PC-9 (cell line): ENCODE data around the gene C1GALT1C1L. TPM values are rescaled to one million over a fixed set of nuclear protein-coding genes. Genes with fewer than 3 reads are reported as not detected.

ENCODE experiments used
- BruUV-seq: library from RNA; stranded (reverse); fragments of 400-500 nt; replicated peaks from 2 replicates; lab custom pipeline; 2021; lab: Mats Ljungman, UMichigan
- CTCF ChIA-PET: fragments of 300-600 bp; sonication (Branson Sonifier 250); formaldehyde crosslinking; loops from one replicate; lab custom pipeline; 2022; ENCODE audit warnings: antibody characterized with exemption; lab: Charles Lee
- POLR2A ChIA-PET: fragments of 300-600 bp; sonication (Branson Sonifier 250); formaldehyde crosslinking; loops from one replicate; lab custom pipeline; 2022; ENCODE audit warnings: antibody characterized with exemption; ENCODE audit not compliant: unreplicated experiment; lab: Charles Lee
- DNase-seq, 2 experiments: peaks; one replicate each; pipeline versions ENCODE4 v3.0.0 to v3.0.0-alpha.2; 2015 to 2022; ENCODE audit warnings: mixed read lengths in 1 of 2
- H2AFZ ChIP-seq: fragments of 200-600 bp; sonication (generic); 2 replicates; pipeline ENCODE4 v1.8.1; 2017; ENCODE audit warnings: antibody characterized with exemption
- H3F3A ChIP-seq: fragments of 200-600 bp; sonication (generic); 2 replicates; pipeline ENCODE4 v1.8.1; 2017; ENCODE audit warnings: antibody characterized with exemption, mild to moderate bottlenecking, low read depth; ENCODE audit not compliant: insufficient read depth
- H3K27ac ChIP-seq: fragments of 200-600 bp; sonication (generic); 2 replicates; pipeline ENCODE4 v1.6.1; 2016; ENCODE audit warnings: mixed run types
- H3K27me3 ChIP-seq: fragments of 200-600 bp; sonication (generic); 2 replicates; pipeline ENCODE4 v1.6.1; 2016; ENCODE audit warnings: low read depth, mixed run types; ENCODE audit not compliant: insufficient read depth
- H3K36me3 ChIP-seq: fragments of 200-600 bp; sonication (generic); 2 replicates; pipeline ENCODE4 v1.6.1; 2016; ENCODE audit warnings: low read depth, mixed run types
- H3K4me1 ChIP-seq: fragments of 200-600 bp; sonication (generic); replicated peaks from 2 replicates; pipeline ENCODE4 v1.6.1; 2016; ENCODE audit warnings: mixed run types; ENCODE audit not compliant: insufficient read depth
- H3K4me2 ChIP-seq: fragments of 200-600 bp; sonication (generic); 2 replicates; pipeline ENCODE4 v1.6.1; 2017; ENCODE audit warnings: mixed run types
- H3K4me3 ChIP-seq: fragments of 200-600 bp; sonication (generic); 2 replicates; pipeline ENCODE4 v1.6.1; 2016; ENCODE audit warnings: mixed run types
- H3K79me2 ChIP-seq: fragments of 200-600 bp; sonication (generic); 2 replicates; pipeline ENCODE4 v1.6.1; 2017; ENCODE audit warnings: low read depth, mixed run types
- H3K9me2 ChIP-seq: fragments of 200-600 bp; sonication (generic); 2 replicates; pipeline ENCODE4 v1.8.1; 2017; ENCODE audit warnings: mild to moderate bottlenecking; ENCODE audit not compliant: insufficient read depth
- H3K9me3 ChIP-seq: fragments of 200-600 bp; sonication (generic); 2 replicates; pipeline ENCODE4 v1.8.1; 2016; ENCODE audit warnings: low read depth; ENCODE audit not compliant: insufficient read depth
- H4K20me1 ChIP-seq: fragments of 200-600 bp; sonication (generic); 2 replicates; pipeline ENCODE4 v1.8.1; 2017; ENCODE audit not compliant: insufficient read depth
- CTCF ChIP-seq: fragments of 200-600 bp; sonication (generic); conservative IDR thresholded peaks from 2 replicates; pipeline ENCODE4 v1.6.1; 2017; ENCODE audit warnings: mixed run types, antibody characterized with exemption, mild to moderate bottlenecking, moderate library complexity
- EZH2 ChIP-seq: fragments of 200-600 bp; sonication (generic); IDR thresholded peaks from 2 replicates; pipeline ENCODE4 v1.8.0; 2017; ENCODE audit warnings: antibody characterized with exemption, low read depth
- intact Hi-C: fragments of 100-400 bp; cut with micrococcal nuclease; formaldehyde crosslinking; loops from one replicate; pipeline ENCODE4 v1.10.0; 2022; ENCODE audit not compliant: unreplicated experiment
- total RNA-seq: library from RNA; stranded (reverse); gene quantifications from 2 replicates; pipeline ENCODE4 v1.2.3, GENCODE V29; 2021

The C1GALT1C1L gene
- total RNA-seq, 1 experiment from 2014 or later = 3.7 TPM

- intact Hi-C loops = no loop called here
- Histone ChIP-seq H3K4me1 (no peaks in the 10 kb centered on the region; the same call in 1 of the 2 replicates), H3K27ac (no peak overlapping the region), H3K27me3 (no peaks in the 10 kb centered on the region), H2AFZ (no peak overlapping the region), H4K20me1 (no peaks in the 10 kb centered on the region), H3K4me3 (no peak overlapping the region), H3K9me2 (no peaks in the 10 kb centered on the region), H3K79me2 (no peaks in the 10 kb centered on the region), H3K36me3 (no peaks in the 10 kb centered on the region), H3K9me3 (no peaks in the 10 kb centered on the region), H3K4me2 (no peak overlapping the region), H3F3A (no peaks in the 10 kb centered on the region)
- ChIA-PET POLR2A (no interaction called here), CTCF (no interaction called here)
- BruUV-seq = no TSS peak
- TF ChIP-seq CTCF = no peak
- TF ChIP-seq EZH2 = no peak
- no peak for DNase-seq
These were observed 42.4 kb upstream of the C1GALT1C1L start for GRCh38 chr2:43718530-43719124.

GRCh38 chr2:43717322-43717721, 41.1 kb upstream of the C1GALT1C1L start:
- Histone ChIP-seq H3K9me2 (no peaks in the 10 kb centered on the region), H3K36me3 (no peaks in the 10 kb centered on the region), H3K9me3 (no peaks in the 10 kb centered on the region), H3K27ac (no peak overlapping the region), H3K4me2 (no peak overlapping the region), H3K79me2 (no peaks in the 10 kb centered on the region), H3K4me1 (no peaks in the 10 kb centered on the region; the same call in 1 of the 2 replicates), H3K27me3 (no peaks in the 10 kb centered on the region), H3K4me3 (no peak overlapping the region), H2AFZ (no peak overlapping the region), H4K20me1 (no peaks in the 10 kb centered on the region), H3F3A (no peaks in the 10 kb centered on the region)
- DNase-seq = no peak
- no peak for TF ChIP-seq CTCF
- no peak for TF ChIP-seq EZH2
- ChIA-PET POLR2A (no interaction called here), CTCF (no interaction called here)
- intact Hi-C loops = no loop called here
- no TSS peak for BruUV-seq

- no peaks in the 10 kb centered on the region for H3K79me2 ChIP-seq
- no peak overlapping the region for H3K27ac ChIP-seq
- no peak overlapping the region for H2AFZ ChIP-seq
- TF ChIP-seq EZH2 (no peak), CTCF (no peak)
- no peak overlapping the region for H3K4me3 ChIP-seq
- H4K20me1 ChIP-seq = no peaks in the 10 kb centered on the region
- no peak for DNase-seq
- no peaks in the 10 kb centered on the region; the same call in 1 of the 2 replicates for H3K4me1 ChIP-seq
- intact Hi-C loops = no loop called here
- no peaks in the 10 kb centered on the region for H3F3A ChIP-seq
- H3K27me3 ChIP-seq = no peaks in the 10 kb centered on the region
- BruUV-seq = no TSS peak
- H3K4me2 ChIP-seq = no peak overlapping the region
- POLR2A ChIA-PET = interaction anchor here (0.6 kb wide), 1 partner anchor 814 kb away, joined by 3 read pairs; no protein-coding TSS in a partner anchor
- H3K36me3 ChIP-seq = no peaks in the 10 kb centered on the region
- CTCF ChIA-PET = no interaction called here
- H3K9me3 ChIP-seq = no peaks in the 10 kb centered on the region
- H3K9me2 ChIP-seq = no peaks in the 10 kb centered on the region
These were observed 39.3 kb upstream of the C1GALT1C1L start for GRCh38 chr2:43715300-43716098.
